HCT116 (cell line): ENCODE results near the gene PRDM7. TPM values are rescaled to one million over a fixed set of nuclear protein-coding genes. Genes with fewer than 3 reads are reported as not detected.

Experiments used
- ATAC-seq: fragments of 200-7000 bp; cut with Tn5 transposase; 2 replicates; pipeline ENCODE4 v1.9.1; 2020; ENCODE audit warnings: mild to moderate bottlenecking, moderate library complexity
- BruUV-seq: library from RNA; stranded (reverse); fragments of 400-500 nt; replicated peaks from 2 replicates; lab custom pipeline; 2021; lab: Mats Ljungman, UMichigan
- CTCF ChIA-PET: fragments of 300-600 bp; sonication (Branson Sonifier 250); formaldehyde crosslinking; loops from one replicate; lab custom pipeline; 2021; ENCODE audit warnings: antibody characterized with exemption; lab: Charles Lee
- POLR2A ChIA-PET: fragments of 300-600, 350-600 bp; sonication (Branson Sonifier 250); formaldehyde crosslinking; loops from one replicate; lab custom pipeline; 2021; ENCODE audit warnings: antibody characterized with exemption; lab: Charles Lee
- RAD21 ChIA-PET, 2 experiments: fragments of 300-600 bp; sonication (Branson Sonifier 250); formaldehyde crosslinking; loops; one replicate each; lab custom pipeline; 2023; ENCODE audit warnings: low total read pairs in 2 of 2; ENCODE audit not compliant: uncharacterized antibody in 2 of 2, unreplicated experiment in 2 of 2, low non-redundant PET in 1 of 2; lab: Charles Lee
- DNase-seq: peaks from one replicate; pipeline ENCODE4 v3.0.0-alpha.2; 2010; ENCODE audit warnings: low read depth, low spot score
- H2AFZ ChIP-seq: fragments of 200-600 bp; shearing (Covaris generic), sonication (generic); 2 replicates; pipeline ENCODE4 v1.6.1; 2017; ENCODE audit warnings: low read depth, mixed run types, mixed read lengths, antibody characterized with exemption, low read length; ENCODE audit not compliant: poor library complexity, severe bottlenecking
- H3K27ac ChIP-seq: 2 replicates; pipeline ENCODE4 v1.5.1; 2012; ENCODE audit warnings: low read depth, low read length
- H3K27me3 ChIP-seq: fragments of 200-600 bp; sonication (generic); 2 replicates; pipeline ENCODE4 v1.6.1; 2016; ENCODE audit warnings: mixed run types, low read length, mixed read lengths; ENCODE audit not compliant: insufficient read depth
- H3K36me3 ChIP-seq, 2 experiments: fragments of 200-500 bp in 1 of 2; fragments of 200-600 bp in 1 of 2; sonication (Bioruptor generic) in 1 of 2; sonication (generic) in 1 of 2; 2 replicates each; pipeline versions ENCODE4 v1.5.1 to v1.6.1; 2014 to 2016; ENCODE audit warnings: low read length in 2 of 2, inconsistent platforms in 1 of 2, mixed read lengths in 1 of 2, mixed run types in 1 of 2; ENCODE audit not compliant: insufficient read depth in 2 of 2, control insufficient read depth in 1 of 2
- H3K4me1 ChIP-seq, 2 experiments: fragments of 200-600 bp in 1 of 2; sonication (generic) in 1 of 2; 2 replicates each; pipeline versions ENCODE4 v1.5.1 to v1.6.1; 2012 to 2017; ENCODE audit warnings: low read length in 2 of 2, inconsistent platforms in 1 of 2, mild to moderate bottlenecking in 1 of 2, mixed read lengths in 1 of 2, mixed run types in 1 of 2, moderate library complexity in 1 of 2; ENCODE audit not compliant: insufficient read depth in 2 of 2, control insufficient read depth in 1 of 2
- H3K4me2 ChIP-seq: fragments of 200-600 bp; sonication (generic); 2 replicates; pipeline ENCODE4 v1.6.1; 2017; ENCODE audit warnings: mixed run types, low read length, mixed read lengths
- H3K4me3 ChIP-seq, 2 experiments: fragments of 200-600 bp in 1 of 2; sonication (generic) in 1 of 2; replicated peaks in 1 of 2; 2 replicates each; pipeline ENCODE4 v1.5.1; 2011 to 2016; ENCODE audit warnings: low read length in 2 of 2, control low read depth in 1 of 2, low read depth in 1 of 2, mild to moderate bottlenecking in 1 of 2, mixed read lengths in 1 of 2, mixed run types in 1 of 2
- H3K79me2 ChIP-seq: fragments of 200-600 bp; sonication (generic); 2 replicates; pipeline ENCODE4 v1.6.1; 2017; ENCODE audit warnings: mild to moderate bottlenecking, mixed run types, low read length, moderate library complexity, mixed read lengths; ENCODE audit not compliant: insufficient read depth
- H3K9ac ChIP-seq: fragments of 200-600 bp; sonication (generic); 2 replicates; pipeline ENCODE4 v1.6.1; 2016; ENCODE audit warnings: low read length, mixed read lengths
- H3K9me2 ChIP-seq: fragments of 200-600 bp; sonication (generic), shearing (Covaris generic); 2 replicates; pipeline ENCODE4 v1.6.1; 2017; ENCODE audit warnings: mixed run types, mild to moderate bottlenecking, moderate library complexity; ENCODE audit not compliant: insufficient read depth
- H3K9me3 ChIP-seq, 2 experiments: fragments of 200-500 bp in 1 of 2; fragments of 200-600 bp in 1 of 2; sonication (Bioruptor generic) in 1 of 2; sonication (generic) in 1 of 2; 2 replicates each; pipeline ENCODE4 v1.6.1; 2014 to 2017; ENCODE audit warnings: low read length in 2 of 2, mixed read lengths in 2 of 2, inconsistent platforms in 1 of 2, low read depth in 1 of 2, mild to moderate bottlenecking in 1 of 2, mixed run types in 1 of 2, moderate library complexity in 1 of 2; ENCODE audit not compliant: control insufficient read depth in 1 of 2, insufficient read depth in 1 of 2
- H4K20me1 ChIP-seq: fragments of 200-600 bp; sonication (generic), shearing (Covaris generic); 2 replicates; pipeline ENCODE4 v1.6.1; 2017; ENCODE audit warnings: mixed run types, mild to moderate bottlenecking, moderate library complexity; ENCODE audit not compliant: insufficient read depth
- CBX3 ChIP-seq: IDR thresholded peaks from 2 replicates; pipeline ENCODE4 v1.6.1; 2012; ENCODE audit warnings: low read depth
- EGR1 ChIP-seq: IDR thresholded peaks from 2 replicates; pipeline ENCODE4 v1.6.1; 2012; ENCODE audit warnings: low read depth
- ELF1 ChIP-seq: IDR thresholded peaks from 2 replicates; pipeline ENCODE4 v1.6.1; 2012; ENCODE audit warnings: low read depth, borderline replicate concordance
- EZH2 ChIP-seq: fragments of 200-600 bp; sonication (generic); IDR thresholded peaks from 2 replicates; pipeline ENCODE4 v1.6.1; 2017; ENCODE audit warnings: antibody characterized with exemption, mixed run types
- EZH2phosphoT487 ChIP-seq: fragments of 200-600 bp; IDR thresholded peaks from 2 replicates; pipeline ENCODE4 v1.6.1; 2018; ENCODE audit warnings: antibody characterized with exemption, borderline replicate concordance
- FOSL1 ChIP-seq: IDR thresholded peaks from 2 replicates; pipeline ENCODE4 v1.6.1; 2012; ENCODE audit warnings: low read depth
- JUND ChIP-seq: IDR thresholded peaks from 2 replicates; pipeline ENCODE4 v1.6.1; 2012
- POLR2A ChIP-seq: IDR thresholded peaks from 2 replicates; pipeline ENCODE4 v1.7.0; 2011; ENCODE audit warnings: borderline replicate concordance; ENCODE audit not compliant: insufficient read depth, insufficient read length; ENCODE audit errors: extremely low read depth
- POLR2AphosphoS5 ChIP-seq: IDR thresholded peaks from 2 replicates; pipeline ENCODE4 v1.6.1; 2011; ENCODE audit warnings: mild to moderate bottlenecking, low read depth, low read length, moderate library complexity
- RAD21 ChIP-seq: IDR thresholded peaks from 2 replicates; pipeline ENCODE4 v1.6.1; 2012; ENCODE audit warnings: low read depth, mild to moderate bottlenecking
- SIN3A ChIP-seq: IDR thresholded peaks from 2 replicates; pipeline ENCODE4 v1.6.1; 2012; ENCODE audit warnings: low read depth
- SP1 ChIP-seq: IDR thresholded peaks from 2 replicates; pipeline ENCODE4 v1.6.1; 2012; ENCODE audit warnings: low read depth
- SRF ChIP-seq: IDR thresholded peaks from 2 replicates; pipeline ENCODE4 v1.6.1; 2012; ENCODE audit warnings: low read depth
- TCF7L2 ChIP-seq: IDR thresholded peaks from 2 replicates; pipeline ENCODE4 v1.7.0; 2011; ENCODE audit warnings: borderline replicate concordance, inconsistent platforms; ENCODE audit not compliant: insufficient read depth, insufficient read length; ENCODE audit errors: extremely low read depth
- YY1 ChIP-seq: IDR thresholded peaks from 2 replicates; pipeline ENCODE4 v1.6.1; 2011; ENCODE audit warnings: low read length, low read depth, moderate library complexity, mild to moderate bottlenecking; ENCODE audit not compliant: insufficient replicate concordance; ENCODE audit errors: extremely low read depth
- ZFX ChIP-seq: fragments of 450-650 bp; IDR thresholded peaks from 2 replicates; pipeline ENCODE4 v1.6.1; 2017
- ZNF274 ChIP-seq: fragments of 200-500 bp; sonication (Bioruptor generic); IDR thresholded peaks from 2 replicates; pipeline ENCODE4 v1.6.1; 2014; ENCODE audit warnings: mild to moderate bottlenecking, low read depth, low read length, inconsistent platforms
- intact Hi-C: fragments of 100-400 bp; cut with micrococcal nuclease; formaldehyde crosslinking; loops from 2 replicates; pipeline ENCODE4 v1.10.0; 2022
- total RNA-seq: library from RNA; stranded (reverse); gene quantifications from one replicate; pipeline ENCODE4 v1.2.1, GENCODE V29; 2021; ENCODE audit not compliant: unreplicated experiment
- TF ChIP-seq, protein P1 (sequence below): IDR thresholded peaks from 2 replicates; pipeline ENCODE4 v1.6.1; 2012
- TF ChIP-seq, protein P2 (sequence below): IDR thresholded peaks from 2 replicates; pipeline ENCODE4 v1.6.1; 2012
- TF ChIP-seq, protein P3 (sequence below), 3 experiments: fragments of 200-600 bp in 1 of 3; sonication (generic) in 1 of 3; IDR thresholded peaks in 2 of 3; conservative IDR thresholded peaks in 1 of 3; 2 replicates each; pipeline ENCODE4 v1.5.1; 2012 to 2017; ENCODE audit warnings: low read depth in 2 of 3, low read length in 2 of 3, antibody characterized with exemption in 1 of 3, borderline replicate concordance in 1 of 3, control low read depth in 1 of 3, mild to moderate bottlenecking in 1 of 3, mixed read lengths in 1 of 3, mixed run types in 1 of 3, moderate library complexity in 1 of 3; ENCODE audit not compliant: insufficient read depth in 1 of 3

Gene PRDM7
- total RNA-seq, 1 experiment from 2014 or later: 0.07 TPM

DNA sequence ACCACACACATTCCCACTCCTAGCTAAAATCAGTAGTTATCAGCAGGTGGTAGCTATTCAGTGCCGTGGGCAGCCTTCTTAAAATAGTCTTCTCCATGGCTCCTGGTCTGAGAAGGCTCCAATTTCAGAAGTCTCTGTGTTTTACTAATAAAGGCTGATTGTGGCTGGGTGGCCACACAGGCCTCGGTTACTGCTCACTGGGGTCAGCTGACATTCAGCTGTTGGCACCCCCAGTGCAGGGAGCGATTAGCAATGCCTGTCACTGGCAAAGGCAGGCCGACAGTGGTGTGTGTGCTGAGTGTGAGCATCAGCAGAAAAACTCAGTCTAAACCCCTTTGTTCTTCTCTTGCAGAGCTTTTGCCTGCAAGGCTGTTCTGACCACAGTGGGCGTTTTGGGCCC is 41.2 kb downstream of the PRDM7 start:
- ChIA-PET POLR2A (no interaction called here), RAD21 (no interaction called here), CTCF (no interaction called here)
- Histone ChIP-seq H3K27ac (no peak overlapping the region), H3K4me1 (no peaks in the 10 kb centered on the region), H3K9me3 (no peaks in the 10 kb centered on the region; a peak in 1 of 4 replicates), H3K4me2 (no peak overlapping the region), H3K4me3 (no peak overlapping the region), H3K79me2 (no peaks in the 10 kb centered on the region; the same call in 1 of the 2 replicates), H2AFZ (no peak overlapping the region), H4K20me1 (no peaks in the 10 kb centered on the region), H3K36me3 (peaks cover 66 to 82% of the 10 kb centered on the region in 2 experiments), H3K9ac (no peak overlapping the region), H3K9me2 (no peaks in the 10 kb centered on the region), H3K27me3 (no peaks in the 10 kb centered on the region)
- intact Hi-C loops: no loop called here
- DNase-seq (no peak), ATAC-seq (no peak)
- TF ChIP-seq ZNF274 (no peak), FOSL1 (no peak), TCF7L2 (no peak), YY1 (no peak), POLR2A (no peak), SRF (no peak), SP1 (no peak), EGR1 (no peak), JUND (no peak), SIN3A (no peak), EZH2phosphoT487 (no peak), CBX3 (no peak), POLR2AphosphoS5 (no peak), ELF1 (no peak), ZFX (no peak), EZH2 (no peak), RAD21 (no peak)
- TF ChIP-seq, protein P1, sequence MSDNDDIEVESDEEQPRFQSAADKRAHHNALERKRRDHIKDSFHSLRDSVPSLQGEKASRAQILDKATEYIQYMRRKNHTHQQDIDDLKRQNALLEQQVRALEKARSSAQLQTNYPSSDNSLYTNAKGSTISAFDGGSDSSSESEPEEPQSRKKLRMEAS: no peak
- TF ChIP-seq, protein P2, sequence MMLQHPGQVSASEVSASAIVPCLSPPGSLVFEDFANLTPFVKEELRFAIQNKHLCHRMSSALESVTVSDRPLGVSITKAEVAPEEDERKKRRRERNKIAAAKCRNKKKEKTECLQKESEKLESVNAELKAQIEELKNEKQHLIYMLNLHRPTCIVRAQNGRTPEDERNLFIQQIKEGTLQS: no peak
- TF ChIP-seq, protein P3, sequence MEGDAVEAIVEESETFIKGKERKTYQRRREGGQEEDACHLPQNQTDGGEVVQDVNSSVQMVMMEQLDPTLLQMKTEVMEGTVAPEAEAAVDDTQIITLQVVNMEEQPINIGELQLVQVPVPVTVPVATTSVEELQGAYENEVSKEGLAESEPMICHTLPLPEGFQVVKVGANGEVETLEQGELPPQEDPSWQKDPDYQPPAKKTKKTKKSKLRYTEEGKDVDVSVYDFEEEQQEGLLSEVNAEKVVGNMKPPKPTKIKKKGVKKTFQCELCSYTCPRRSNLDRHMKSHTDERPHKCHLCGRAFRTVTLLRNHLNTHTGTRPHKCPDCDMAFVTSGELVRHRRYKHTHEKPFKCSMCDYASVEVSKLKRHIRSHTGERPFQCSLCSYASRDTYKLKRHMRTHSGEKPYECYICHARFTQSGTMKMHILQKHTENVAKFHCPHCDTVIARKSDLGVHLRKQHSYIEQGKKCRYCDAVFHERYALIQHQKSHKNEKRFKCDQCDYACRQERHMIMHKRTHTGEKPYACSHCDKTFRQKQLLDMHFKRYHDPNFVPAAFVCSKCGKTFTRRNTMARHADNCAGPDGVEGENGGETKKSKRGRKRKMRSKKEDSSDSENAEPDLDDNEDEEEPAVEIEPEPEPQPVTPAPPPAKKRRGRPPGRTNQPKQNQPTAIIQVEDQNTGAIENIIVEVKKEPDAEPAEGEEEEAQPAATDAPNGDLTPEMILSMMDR (IDR thresholded peaks at IDR 0.05 in 2 of 3, conservative IDR thresholded peaks at IDR 0.05 in 1 of 3; ENCODE audit: borderline replicate concordance in 1 of 3, insufficient read depth in 1 of 3, low read depth in 2 of 3, low read length in 2 of 3): no peak
- BruUV-seq: no TSS peak
